Trophoblast cell (in vitro differentiated cells and primary cell): Measurements from ENCODE around the gene CHRNG.

ENCODE experiments used
- DNase-seq, 2 donors: peaks; one replicate each; pipeline ENCODE4 v3.0.0-alpha.2; 2016
- H2AFZ ChIP-seq: 2 replicates; pipeline ENCODE4 v1.6.1; 2013; ENCODE audit warnings: low read length, moderate library complexity, mild to moderate bottlenecking; ENCODE audit not compliant: insufficient read depth, poor library complexity
- H2AK5ac ChIP-seq: 2 replicates; pipeline ENCODE4 v1.6.1; 2013; ENCODE audit warnings: mild to moderate bottlenecking, low read length
- H2BK120ac ChIP-seq: 2 replicates; pipeline ENCODE4 v1.6.1; 2013; ENCODE audit warnings: low read length, mild to moderate bottlenecking, moderate library complexity; ENCODE audit not compliant: insufficient read depth, poor library complexity
- H2BK12ac ChIP-seq: 2 replicates; pipeline ENCODE4 v1.6.1; 2013; ENCODE audit warnings: mild to moderate bottlenecking, low read length, moderate library complexity
- H2BK5ac ChIP-seq: 2 replicates; pipeline ENCODE4 v1.6.1; 2013; ENCODE audit warnings: low read length, low read depth, moderate library complexity, mild to moderate bottlenecking; ENCODE audit not compliant: poor library complexity
- H3K14ac ChIP-seq: 2 replicates; pipeline ENCODE4 v1.6.1; 2013; ENCODE audit warnings: mild to moderate bottlenecking, low read length
- H3K18ac ChIP-seq: 2 replicates; pipeline ENCODE4 v1.6.1; 2013; ENCODE audit warnings: mild to moderate bottlenecking, low read length
- H3K23ac ChIP-seq: 2 replicates; pipeline ENCODE4 v1.6.1; 2013; ENCODE audit warnings: low read length
- H3K27ac ChIP-seq: 2 replicates; pipeline ENCODE4 v1.5.1; 2013; ENCODE audit warnings: low read depth, mild to moderate bottlenecking, inconsistent platforms, low read length, moderate library complexity
- H3K27me3 ChIP-seq: 2 replicates; pipeline ENCODE4 v1.6.1; 2013; ENCODE audit warnings: inconsistent platforms, mild to moderate bottlenecking, low read length, moderate library complexity; ENCODE audit not compliant: insufficient read depth
- H3K36me3 ChIP-seq, 2 experiments: 1 replicate in 1 of 2; 2 replicates in 1 of 2; pipeline ENCODE4 v1.6.1; 2013; ENCODE audit warnings: low read length in 2 of 2, mild to moderate bottlenecking in 2 of 2, moderate library complexity in 1 of 2; ENCODE audit not compliant: insufficient read depth in 2 of 2, control insufficient read depth in 1 of 2
- H3K4ac ChIP-seq: 2 replicates; pipeline ENCODE4 v1.6.1; 2013; ENCODE audit warnings: low read depth, mild to moderate bottlenecking, low read length, moderate library complexity
- H3K4me1 ChIP-seq, 2 experiments: 1 replicate in 1 of 2; 2 replicates in 1 of 2; pipeline ENCODE4 v1.6.1; 2013; ENCODE audit warnings: low read length in 2 of 2, mild to moderate bottlenecking in 2 of 2, moderate library complexity in 1 of 2; ENCODE audit not compliant: insufficient read depth in 2 of 2, control insufficient read depth in 1 of 2
- H3K4me2 ChIP-seq: 2 replicates; pipeline ENCODE4 v1.6.1; 2013; ENCODE audit warnings: inconsistent platforms, mild to moderate bottlenecking, low read length, moderate library complexity
- H3K4me3 ChIP-seq: 2 replicates; pipeline ENCODE4 v1.5.1; 2013; ENCODE audit warnings: mild to moderate bottlenecking, low read depth, low read length, inconsistent platforms
- H3K79me1 ChIP-seq: one replicate; pipeline ENCODE4 v1.6.1; 2013; ENCODE audit warnings: low read length
- H3K79me2 ChIP-seq: 2 replicates; pipeline ENCODE4 v1.6.1; 2013; ENCODE audit warnings: low read length, mild to moderate bottlenecking; ENCODE audit not compliant: control insufficient read depth, insufficient read depth, poor library complexity
- H3K9ac ChIP-seq: 2 replicates; pipeline ENCODE4 v1.6.1; 2013; ENCODE audit warnings: mild to moderate bottlenecking, low read length
- H3K9me3 ChIP-seq: 2 replicates; pipeline ENCODE4 v1.6.1; 2013; ENCODE audit warnings: low read depth, mild to moderate bottlenecking, control low read depth, inconsistent platforms, low read length; ENCODE audit not compliant: insufficient read depth
- H4K12ac ChIP-seq: 2 replicates; pipeline ENCODE4 v1.6.1; 2013; ENCODE audit warnings: low read depth, mild to moderate bottlenecking, low read length, moderate library complexity
- H4K8ac ChIP-seq: 2 replicates; pipeline ENCODE4 v1.6.1; 2013; ENCODE audit warnings: low read depth, mild to moderate bottlenecking, low read length, moderate library complexity
- H4K91ac ChIP-seq: one replicate; pipeline ENCODE4 v1.6.1; 2013; ENCODE audit warnings: low read depth, mild to moderate bottlenecking, low read length, moderate library complexity
- WGBS: extraction: QIAGEN DNeasy Blood & Tissue Kit; methylation state at CpG from one replicate; pipeline ENCODE4 v1.1.7; 2013; ENCODE audit warnings: missing lambda C conversion rate; ENCODE audit not compliant: insufficient read length, insufficient coverage; ENCODE audit errors: extremely low coverage; 5-methylcytosine and 5-hydroxymethylcytosine counted together

The CHRNG gene

DNA sequence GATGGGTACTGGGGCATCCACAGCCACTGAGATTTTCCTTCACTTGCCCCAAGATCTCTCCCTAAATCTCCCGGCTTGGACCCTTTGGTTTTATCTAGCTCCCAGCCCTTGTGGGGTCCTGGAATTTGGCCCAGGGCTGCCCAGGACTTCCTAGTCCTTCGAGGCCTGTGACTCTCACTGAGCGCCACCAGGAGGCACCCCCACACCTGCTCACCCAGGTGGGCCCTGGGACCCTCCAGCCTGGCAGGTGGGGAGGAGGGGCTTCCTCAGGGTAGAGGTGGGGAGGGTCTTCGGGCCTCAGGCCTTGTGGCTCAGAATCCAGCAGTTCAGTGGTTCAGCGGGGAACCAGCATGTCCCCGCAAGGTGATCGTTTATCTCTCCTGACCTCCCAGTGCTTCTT lies 31.2 kb upstream of the CHRNG start:
- no peak for DNase-seq
- peaks cover 5% of the 10 kb centered on the region for H3K9me3 ChIP-seq
- no peak overlapping the region for H3K14ac ChIP-seq
- H3K4me1 ChIP-seq: peaks cover 0 to 3% of the 10 kb centered on the region in 2 experiments
- H2BK12ac ChIP-seq: no peak overlapping the region
- H2BK120ac ChIP-seq: no peak overlapping the region
- H3K23ac ChIP-seq: no peak overlapping the region
- no peak overlapping the region for H3K4ac ChIP-seq
- no peak overlapping the region for H3K9ac ChIP-seq
- H3K27ac ChIP-seq: no peak overlapping the region
- no peak overlapping the region for H2BK5ac ChIP-seq
- H2AK5ac ChIP-seq: no peak overlapping the region
- no peaks in the 10 kb centered on the region for H3K79me1 ChIP-seq
- no peak overlapping the region for H3K4me3 ChIP-seq
- H3K36me3 ChIP-seq: no peaks in the 10 kb centered on the region
- H3K79me2 ChIP-seq: no peaks in the 10 kb centered on the region
- H3K4me2 ChIP-seq: no peak overlapping the region
- WGBS: no CpG with 5 or more reads among the region's 7 CpGs
- H4K12ac ChIP-seq: no peak overlapping the region
- no peak overlapping the region for H2AFZ ChIP-seq
- peaks cover 23% of the 10 kb centered on the region for H3K27me3 ChIP-seq
- H3K18ac ChIP-seq: no peak overlapping the region
- H4K8ac ChIP-seq: no peak overlapping the region
- no peak overlapping the region for H4K91ac ChIP-seq

- H4K12ac ChIP-seq: no peak overlapping the region
- H3K18ac ChIP-seq: no peak overlapping the region
- no peak overlapping the region for H3K4ac ChIP-seq
- H2BK12ac ChIP-seq: no peak overlapping the region
- no peak overlapping the region for H2BK120ac ChIP-seq
- no peak overlapping the region for H3K27ac ChIP-seq
- no peaks in the 10 kb centered on the region for H3K79me1 ChIP-seq
- no peak overlapping the region for H2BK5ac ChIP-seq
- DNase-seq: no peak
- no peaks in the 10 kb centered on the region for H3K27me3 ChIP-seq
- no peaks in the 10 kb centered on the region for H3K4me1 ChIP-seq
- H3K14ac ChIP-seq: no peak overlapping the region
- H4K8ac ChIP-seq: no peak overlapping the region
- H2AFZ ChIP-seq: no peak overlapping the region
- H3K4me3 ChIP-seq: no peak overlapping the region
- no peaks in the 10 kb centered on the region for H3K36me3 ChIP-seq
- H3K23ac ChIP-seq: no peak overlapping the region
- no CpG with 5 or more reads among the region's 11 CpGs for WGBS
- no peak overlapping the region for H3K9ac ChIP-seq
- H2AK5ac ChIP-seq: no peak overlapping the region
- H3K4me2 ChIP-seq: no peak overlapping the region
- no peak overlapping the region for H4K91ac ChIP-seq
- no peaks in the 10 kb centered on the region for H3K79me2 ChIP-seq
- H3K9me3 ChIP-seq: peaks cover 3% of the 10 kb centered on the region
These were observed 28.1 kb upstream of the CHRNG start for GRCh38 chr2:232511336-232511890.

- Histone ChIP-seq H3K9me3 (peaks cover 3% of the 10 kb centered on the region), H3K79me2 (no peaks in the 10 kb centered on the region), H2AFZ (no peak overlapping the region), H4K8ac (no peak overlapping the region), H3K9ac (no peak overlapping the region), H3K79me1 (no peaks in the 10 kb centered on the region), H4K91ac (no peak overlapping the region), H3K4me1 (no peaks in the 10 kb centered on the region), H3K4ac (no peak overlapping the region), H2BK5ac (no peak overlapping the region), H3K23ac (no peak overlapping the region), H3K18ac (no peak overlapping the region), H3K36me3 (no peaks in the 10 kb centered on the region), H3K4me2 (no peak overlapping the region), H3K27ac (no peak overlapping the region), H3K27me3 (no peaks in the 10 kb centered on the region), H2BK12ac (no peak overlapping the region), H2BK120ac (no peak overlapping the region), H4K12ac (no peak overlapping the region), H3K14ac (no peak overlapping the region), H3K4me3 (peak overlapping the region; percentile 18), H2AK5ac (no peak overlapping the region)
- DNase-seq: no peak
- no CpG with 5 or more reads among the region's 10 CpGs for WGBS
These were observed 26.9 kb upstream of the CHRNG start for GRCh38 chr2:232512602-232513001.

- Histone ChIP-seq H3K4ac (no peak overlapping the region), H3K36me3 (no peaks in the 10 kb centered on the region), H3K79me2 (no peaks in the 10 kb centered on the region), H4K12ac (no peak overlapping the region), H2BK5ac (no peak overlapping the region), H4K8ac (no peak overlapping the region), H2BK120ac (no peak overlapping the region), H3K18ac (no peak overlapping the region), H2AFZ (no peak overlapping the region), H3K14ac (no peak overlapping the region), H3K27ac (no peak overlapping the region), H3K4me2 (no peak overlapping the region), H3K79me1 (no peaks in the 10 kb centered on the region), H3K23ac (no peak overlapping the region), H3K4me3 (no peak overlapping the region), H3K27me3 (no peaks in the 10 kb centered on the region), H2AK5ac (no peak overlapping the region), H3K9ac (no peak overlapping the region), H3K4me1 (no peaks in the 10 kb centered on the region), H4K91ac (no peak overlapping the region), H2BK12ac (no peak overlapping the region), H3K9me3 (peaks cover 3% of the 10 kb centered on the region)
- no peak for DNase-seq
- no CpG with 5 or more reads among the region's 5 CpGs for WGBS
These were observed 26.1 kb upstream of the CHRNG start for GRCh38 chr2:232513353-232513752.
